Transverse colon (tissue), 4 donors: Measurements from ENCODE around the gene ZNF865. TPM values are rescaled to one million over a fixed set of nuclear protein-coding genes. Genes with fewer than 3 reads are reported as not detected.

ENCODE experiments used
- DNase-seq: peaks from one replicate; pipeline ENCODE4 v3.0.0-alpha.2; 2019
- H3K27ac ChIP-seq, 4 donors: fragments of 200-600 bp; sonication (generic); 2 replicates each; pipeline ENCODE4 v1.5.1; 2016 to 2018; ENCODE audit warnings: inconsistent platforms in 4 of 4
- H3K27me3 ChIP-seq: fragments of 200-600 bp; sonication (generic); 2 replicates; pipeline ENCODE4 v1.5.1; 2017; ENCODE audit warnings: inconsistent platforms
- H3K36me3 ChIP-seq, 4 donors: fragments of 200-600 bp; sonication (generic); 2 replicates each; pipeline ENCODE4 v1.5.1; 2017 to 2019; ENCODE audit warnings: inconsistent platforms in 4 of 4
- H3K4me1 ChIP-seq, 4 donors: fragments of 200-600 bp; sonication (generic); 2 replicates each; pipeline ENCODE4 v1.5.1; 2017 to 2020; ENCODE audit warnings: inconsistent platforms in 4 of 4
- H3K4me3 ChIP-seq, 4 donors: fragments of 200-600 bp; sonication (generic); 1 replicate in 1 of 4; 2 replicates in 3 of 4; pipeline versions ENCODE4 v1.5.1 to v1.6.1; 2017 to 2019; ENCODE audit warnings: inconsistent platforms in 4 of 4
- H3K9me3 ChIP-seq, 2 donors: fragments of 200-600 bp; sonication (generic); 2 replicates each; pipeline ENCODE4 v1.5.1; 2017 to 2019; ENCODE audit warnings: inconsistent platforms in 2 of 2
- EP300 ChIP-seq: sonication (generic); formaldehyde crosslinking; IDR thresholded peaks from one replicate; pipeline ENCODE4 v1.6.1; 2017; ENCODE audit warnings: antibody characterized with exemption, low read depth
- POLR2A ChIP-seq: fragments of 450-650 bp; IDR thresholded peaks from one replicate; pipeline ENCODE4 v1.6.1; 2016; ENCODE audit warnings: antibody characterized with exemption, mild to moderate bottlenecking, moderate library complexity
- POLR2AphosphoS5 ChIP-seq, 3 donors: sonication (generic); formaldehyde crosslinking; IDR thresholded peaks; one replicate each; pipeline ENCODE4 v1.6.1; 2016; ENCODE audit warnings: antibody characterized with exemption in 3 of 3
- WGBS, 2 donors: methylation state at CpG; one replicate each; pipeline ENCODE4 v1.1.5; 2018; ENCODE audit warnings: low coverage in 1 of 2; 5-methylcytosine and 5-hydroxymethylcytosine counted together
- in situ Hi-C, 4 donors: fragments of 200-750 bp; cut with MboI; loops; one replicate each; pipeline versions ENCODE4 v1.15.0 to v1.15.1; 2017; ENCODE audit warnings: low sequenced_read_pairs in 3 of 4, low pct_ligation_motif_present in 1 of 4, low pct_unique_long_range_greater_than_20kb in 1 of 4
- intact Hi-C: fragments of 100-400 bp; cut with DNase I; formaldehyde crosslinking; loops from one replicate; pipeline ENCODE4 v1.15.1; 2023; ENCODE audit warnings: low total_unique reads
- total RNA-seq, 4 donors: library from RNA; depleted of rRNA; stranded (reverse); fragments of >200 nt; gene quantifications; one replicate each; pipeline ENCODE4 v1.1.0, GENCODE V29; 2016
- TF ChIP-seq, protein P1 (sequence below), 5 experiments: fragments of 200-600 bp in 3 of 5; fragments of 450-650 bp in 2 of 5; sonication (generic) in 3 of 5; IDR thresholded peaks; 1 replicate in 2 of 5; 2 replicates in 3 of 5; pipeline ENCODE4 v1.5.1; 2016 to 2017; ENCODE audit warnings: antibody characterized with exemption in 5 of 5, inconsistent platforms in 3 of 5, mild to moderate bottlenecking in 2 of 5, moderate library complexity in 1 of 5

Gene ZNF865
- total RNA-seq, 4 donors from 2014 or later = 8.3 to 50.1 (median 13.4) TPM

DNA sequence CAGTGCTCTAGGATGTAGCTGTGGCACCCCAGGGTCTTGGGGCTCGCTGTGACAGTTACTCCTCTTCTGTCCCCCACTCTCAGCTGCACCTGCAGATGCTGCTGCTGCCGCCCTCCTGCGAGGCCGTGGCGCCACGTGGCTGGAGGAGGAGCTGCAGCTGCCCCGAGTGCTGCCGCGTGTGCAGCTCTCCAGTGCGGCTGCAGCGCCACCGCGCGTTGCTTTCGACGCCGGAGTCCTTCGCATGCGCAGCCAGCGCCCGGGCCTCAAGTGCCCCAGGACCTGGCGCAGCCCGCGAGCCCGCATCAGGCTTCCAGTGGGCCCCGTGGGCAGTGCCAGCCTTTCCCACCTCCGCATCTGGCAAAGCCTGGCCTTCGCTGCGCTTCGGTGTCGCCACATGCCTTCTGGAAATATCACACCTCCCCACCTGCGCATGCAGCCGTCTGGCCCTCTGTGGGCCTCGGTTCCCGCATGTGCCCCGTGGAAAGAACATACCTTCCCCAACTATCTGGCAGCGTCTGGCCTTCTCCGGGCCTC, 34.7 kb downstream of the ZNF865 start:
- no peaks in the 10 kb centered on the region for H3K36me3 ChIP-seq
- DNase-seq = peak; percentile 73
- no peaks in the 10 kb centered on the region for H3K27me3 ChIP-seq
- intact Hi-C loops = no loop called here
- in situ Hi-C loops = no loop called here
- peak overlapping the region; percentile 93 to 98 (median 95) for H3K27ac ChIP-seq
- H3K4me3 ChIP-seq = peak overlapping the region in 3 of 4 donors; percentile 89 to 99 (median 92)
- WGBS, 2 donors = 40 to 48% methylated on average over 2 to 38 of the region's 38 CpGs
- TF ChIP-seq POLR2AphosphoS5 (IDR thresholded peaks at IDR 0.05) (peak in 2 of 3 donors; percentile 19 to 26), POLR2A (no peak)
- TF ChIP-seq, protein P1, sequence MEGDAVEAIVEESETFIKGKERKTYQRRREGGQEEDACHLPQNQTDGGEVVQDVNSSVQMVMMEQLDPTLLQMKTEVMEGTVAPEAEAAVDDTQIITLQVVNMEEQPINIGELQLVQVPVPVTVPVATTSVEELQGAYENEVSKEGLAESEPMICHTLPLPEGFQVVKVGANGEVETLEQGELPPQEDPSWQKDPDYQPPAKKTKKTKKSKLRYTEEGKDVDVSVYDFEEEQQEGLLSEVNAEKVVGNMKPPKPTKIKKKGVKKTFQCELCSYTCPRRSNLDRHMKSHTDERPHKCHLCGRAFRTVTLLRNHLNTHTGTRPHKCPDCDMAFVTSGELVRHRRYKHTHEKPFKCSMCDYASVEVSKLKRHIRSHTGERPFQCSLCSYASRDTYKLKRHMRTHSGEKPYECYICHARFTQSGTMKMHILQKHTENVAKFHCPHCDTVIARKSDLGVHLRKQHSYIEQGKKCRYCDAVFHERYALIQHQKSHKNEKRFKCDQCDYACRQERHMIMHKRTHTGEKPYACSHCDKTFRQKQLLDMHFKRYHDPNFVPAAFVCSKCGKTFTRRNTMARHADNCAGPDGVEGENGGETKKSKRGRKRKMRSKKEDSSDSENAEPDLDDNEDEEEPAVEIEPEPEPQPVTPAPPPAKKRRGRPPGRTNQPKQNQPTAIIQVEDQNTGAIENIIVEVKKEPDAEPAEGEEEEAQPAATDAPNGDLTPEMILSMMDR (IDR thresholded peaks at IDR 0.05) = peak; percentile 25 to 41 (median 30)
- H3K9me3 ChIP-seq = no peaks in the 10 kb centered on the region
- H3K4me1 ChIP-seq = peaks cover 25 to 72% (median 53%) of the 10 kb centered on the region in 4 donors

DNA sequence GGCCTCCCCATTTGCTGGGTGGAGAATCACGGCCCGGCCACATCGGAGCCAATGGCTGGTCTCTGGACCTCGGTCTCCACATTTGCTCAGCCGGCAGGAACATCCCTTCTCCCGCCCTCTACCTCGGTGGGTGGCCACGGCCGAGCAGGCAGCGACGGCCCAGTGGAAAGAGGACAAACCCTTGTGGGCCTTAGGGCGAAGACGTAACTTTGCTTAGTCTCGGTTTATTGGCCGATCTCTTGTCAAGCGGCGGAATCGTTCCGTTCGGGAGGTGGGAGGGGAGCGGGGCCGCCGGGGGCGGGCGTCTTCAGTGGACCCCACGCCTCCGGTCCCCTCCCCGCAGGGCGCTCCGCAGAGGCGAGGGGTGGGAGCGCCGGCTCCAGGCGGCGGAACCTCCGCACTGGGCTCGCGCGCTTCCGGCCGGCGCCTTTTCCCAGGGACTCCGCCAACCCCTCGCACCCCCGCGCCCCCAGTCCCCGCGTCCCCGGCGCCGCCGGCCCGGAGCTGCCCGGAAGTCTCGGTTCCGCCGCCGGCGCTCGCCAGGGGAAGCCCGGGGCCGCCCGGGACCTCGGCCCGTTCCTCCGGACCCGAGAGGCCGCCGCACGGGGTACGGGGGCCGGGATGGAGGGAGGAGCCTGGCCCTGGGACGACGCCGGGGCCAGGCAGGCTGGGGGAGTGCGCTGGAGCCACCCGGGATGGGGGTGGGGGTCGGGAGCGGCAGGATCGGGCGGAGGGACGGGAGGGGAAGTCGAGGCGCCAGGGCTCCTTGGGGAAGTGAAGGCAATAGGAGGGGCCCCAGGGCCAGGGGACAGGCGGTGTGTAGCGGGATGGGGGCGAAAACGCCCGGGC, 35.4 kb downstream of the ZNF865 start, which contains the start of gene ZNF580:
TSS of gene ZNF580 (plus strand) at position 426 of the 849 bp plus-strand sequence. CDS start 1,507 bp downstream, outside the sequence.
- peaks cover 24 to 68% (median 47%) of the 10 kb centered on the region in 4 donors for H3K4me1 ChIP-seq
- peak; percentile 68 for DNase-seq
- WGBS, 2 donors = 0 to 1% methylated on average over 1 to 38 of the region's 89 CpGs
- no peaks in the 10 kb centered on the region for H3K36me3 ChIP-seq
- no peaks in the 10 kb centered on the region for H3K9me3 ChIP-seq
- peak within 1 kb of the TSS; percentile 89 to 99 (median 92) for H3K4me3 ChIP-seq
- H3K27ac ChIP-seq = peak within 1 kb of the TSS; percentile 93 to 98 (median 95)
- in situ Hi-C loops (no loop called here), intact Hi-C loops (no loop called here)
- no peaks in the 10 kb centered on the region for H3K27me3 ChIP-seq
- TF ChIP-seq EP300 (no peak), POLR2A (peak; percentile 23), POLR2AphosphoS5 (IDR thresholded peaks at IDR 0.05) (peak in 1 of 3 donors; percentile 41)
- TF ChIP-seq, protein P1 (IDR thresholded peaks at IDR 0.05) = no peak

DNA sequence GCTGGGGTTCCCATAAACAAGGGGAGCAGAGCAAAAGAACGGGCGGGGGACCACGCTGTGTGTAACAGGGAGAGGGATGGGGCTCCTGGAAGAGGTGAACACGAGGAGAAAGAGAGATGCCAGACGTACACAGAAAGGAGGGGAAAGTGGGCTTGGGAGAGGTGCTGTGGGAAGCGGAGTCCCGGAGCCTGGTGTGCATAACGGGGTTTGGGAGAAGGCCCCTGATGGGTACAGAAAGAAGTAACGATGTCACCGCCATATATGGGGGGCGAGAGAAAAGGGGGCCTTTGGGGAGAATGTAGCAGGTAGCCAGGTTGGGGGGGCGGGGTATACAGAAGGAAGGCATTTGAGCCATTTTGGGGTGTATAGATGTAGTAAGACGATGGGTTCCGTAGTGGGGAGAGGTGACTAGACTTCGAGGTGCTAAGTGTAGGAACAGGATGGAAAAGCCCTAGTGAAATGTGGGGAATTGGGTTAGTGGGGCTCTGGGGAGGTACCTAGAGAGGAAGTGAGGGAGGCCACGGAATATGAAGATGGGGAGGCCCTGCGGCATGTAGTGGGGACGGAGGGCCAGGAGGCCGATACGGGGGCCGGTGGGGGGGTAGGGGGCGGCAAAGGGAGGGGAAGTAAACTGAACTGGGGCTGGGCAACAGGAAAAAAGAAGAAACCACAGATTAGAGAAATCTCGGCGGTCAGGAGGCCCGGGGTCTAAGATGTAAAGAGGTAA, 36.1 kb downstream of the ZNF865 start:
- Histone ChIP-seq H3K9me3 (no peaks in the 10 kb centered on the region), H3K27ac (peak overlapping the region; percentile 93 to 98 (median 95)), H3K27me3 (no peaks in the 10 kb centered on the region), H3K4me3 (peak overlapping the region; percentile 89 to 99 (median 92)), H3K36me3 (no peaks in the 10 kb centered on the region), H3K4me1 (peaks cover 16 to 60% (median 39%) of the 10 kb centered on the region in 4 donors)
- no peak for DNase-seq
- 0 to 2% methylated on average over 15 to 25 of the region's 25 CpGs for WGBS, 2 donors
- TF ChIP-seq, protein P1 (IDR thresholded peaks at IDR 0.05) = no peak
- TF ChIP-seq POLR2A = peak; percentile 15
- no peak for TF ChIP-seq POLR2AphosphoS5 (IDR thresholded peaks at IDR 0.05)
- TF ChIP-seq EP300 = no peak
- intact Hi-C loops = loop anchor here (2.0 kb wide), 1 partner anchor 61 kb away; the partner anchor contains the start of gene ZNF579
- in situ Hi-C loops = no loop called here
